ENCODE data around the gene CYP27B1.

DNA sequence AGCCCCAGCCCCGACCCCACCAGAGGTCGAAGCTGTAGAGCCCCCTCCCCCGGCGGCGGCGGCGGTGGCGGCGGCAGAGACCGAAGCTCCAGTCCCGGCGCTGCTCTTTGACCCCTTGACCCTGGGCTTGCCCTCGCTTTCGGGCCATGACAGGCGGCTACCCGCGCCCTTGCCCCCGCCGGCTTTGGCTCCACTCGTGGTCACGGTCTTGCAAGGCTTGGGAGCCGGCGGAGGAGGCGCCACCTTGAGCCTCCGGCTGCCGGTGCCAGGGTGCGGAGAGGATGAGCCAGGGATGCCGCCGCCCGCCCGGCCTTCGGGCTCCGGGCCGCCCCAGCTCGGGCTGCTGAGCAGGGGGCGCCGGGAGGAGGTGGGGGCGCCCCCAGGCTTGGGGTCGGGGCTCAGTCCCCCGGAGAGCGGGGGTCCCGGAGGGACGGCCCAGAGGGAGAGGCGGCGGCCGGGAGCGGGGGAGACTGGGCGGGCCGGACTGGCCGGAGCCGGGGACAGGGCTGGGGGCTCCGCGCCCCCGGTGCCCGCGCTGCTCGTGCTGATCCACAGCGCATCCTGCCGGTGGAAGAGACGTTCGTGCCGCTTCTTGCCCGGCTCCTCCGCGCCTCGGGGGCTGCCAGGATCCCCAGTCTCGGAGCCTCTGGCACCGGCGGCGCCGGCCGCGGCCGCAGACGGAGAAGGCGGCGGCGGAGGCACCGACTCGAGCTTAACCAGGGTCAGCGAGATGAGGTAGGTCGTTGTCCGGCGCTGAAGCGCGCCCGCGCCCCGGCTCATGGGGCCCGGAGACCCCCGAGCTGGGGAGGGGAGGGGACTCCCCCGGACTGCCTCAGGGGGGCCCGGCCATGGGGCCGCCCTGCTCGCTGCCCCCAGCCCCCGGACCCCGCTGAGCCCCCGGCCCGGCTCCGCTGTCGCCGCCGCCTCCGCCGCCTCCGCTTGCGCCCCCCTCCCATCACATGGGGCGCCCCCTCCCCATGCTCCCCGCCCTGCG, 29.1 kb downstream of the CYP27B1 start:
- no peak for TF ChIP-seq POLR2A (IDR thresholded peaks at IDR 0.05)
- TF ChIP-seq, protein P1, sequence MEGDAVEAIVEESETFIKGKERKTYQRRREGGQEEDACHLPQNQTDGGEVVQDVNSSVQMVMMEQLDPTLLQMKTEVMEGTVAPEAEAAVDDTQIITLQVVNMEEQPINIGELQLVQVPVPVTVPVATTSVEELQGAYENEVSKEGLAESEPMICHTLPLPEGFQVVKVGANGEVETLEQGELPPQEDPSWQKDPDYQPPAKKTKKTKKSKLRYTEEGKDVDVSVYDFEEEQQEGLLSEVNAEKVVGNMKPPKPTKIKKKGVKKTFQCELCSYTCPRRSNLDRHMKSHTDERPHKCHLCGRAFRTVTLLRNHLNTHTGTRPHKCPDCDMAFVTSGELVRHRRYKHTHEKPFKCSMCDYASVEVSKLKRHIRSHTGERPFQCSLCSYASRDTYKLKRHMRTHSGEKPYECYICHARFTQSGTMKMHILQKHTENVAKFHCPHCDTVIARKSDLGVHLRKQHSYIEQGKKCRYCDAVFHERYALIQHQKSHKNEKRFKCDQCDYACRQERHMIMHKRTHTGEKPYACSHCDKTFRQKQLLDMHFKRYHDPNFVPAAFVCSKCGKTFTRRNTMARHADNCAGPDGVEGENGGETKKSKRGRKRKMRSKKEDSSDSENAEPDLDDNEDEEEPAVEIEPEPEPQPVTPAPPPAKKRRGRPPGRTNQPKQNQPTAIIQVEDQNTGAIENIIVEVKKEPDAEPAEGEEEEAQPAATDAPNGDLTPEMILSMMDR (IDR thresholded peaks at IDR 0.05 in 8 of 11, conservative IDR thresholded peaks at IDR 0.05 in 3 of 11) = peak in 2 of 11 experiments; percentile 21 to 28
- TF ChIP-seq POLR2AphosphoS5 (IDR thresholded peaks at IDR 0.05) = peak in 1 of 3 donors; percentile 31
